Heart left ventricle (tissue), 16 donors: ENCODE data around the gene SMIM23. TPM values are rescaled to one million over a fixed set of nuclear protein-coding genes. Genes with fewer than 3 reads are reported as not detected.

Experiments used
- ATAC-seq, 4 donors: fragments of 200-7000 bp; cut with Tn5 transposase; one replicate each; pipeline ENCODE4 v1.9.1; 2020 to 2022; ENCODE audit warnings: moderate library complexity in 4 of 4, mild to moderate bottlenecking in 3 of 4, moderate number of reproducible peaks in 1 of 4
- DNase-seq, 5 donors: peaks; one replicate each; pipeline ENCODE4 v3.0.0-alpha.2; 2020
- H3K27ac ChIP-seq, 12 donors: fragments of 200-600 bp; sonication (generic) in 4 of 12; one replicate each; pipeline versions ENCODE4 v1.5.0 to v1.8.0; 2016 to 2022; ENCODE audit warnings: mild to moderate bottlenecking in 2 of 12
- H3K27me3 ChIP-seq, 9 donors: fragments of 200-600 bp; sonication (generic) in 2 of 9; one replicate each; pipeline versions ENCODE4 v1.5.1 to v1.8.0; 2016 to 2022; ENCODE audit warnings: mild to moderate bottlenecking in 3 of 9
- H3K36me3 ChIP-seq, 9 donors: fragments of 200-600 bp; sonication (generic) in 2 of 9; one replicate each; pipeline versions ENCODE4 v1.5.0 to v1.8.0; 2018 to 2022; ENCODE audit warnings: mild to moderate bottlenecking in 2 of 9
- H3K4me1 ChIP-seq, 12 donors: fragments of 200-600 bp; sonication (generic) in 4 of 12; one replicate each; pipeline versions ENCODE4 v1.5.0 to v1.8.0; 2016 to 2022; ENCODE audit warnings: mild to moderate bottlenecking in 3 of 12
- H3K4me3 ChIP-seq, 12 donors: fragments of 200-600 bp; sonication (generic) in 4 of 12; one replicate each; pipeline versions ENCODE4 v1.5.0 to v1.8.0; 2017 to 2022; ENCODE audit warnings: mild to moderate bottlenecking in 9 of 12, moderate library complexity in 4 of 12
- H3K9me3 ChIP-seq, 12 donors: fragments of 200-600 bp; sonication (generic) in 4 of 12; one replicate each; pipeline versions ENCODE4 v1.5.0 to v1.8.0; 2016 to 2022; ENCODE audit warnings: mild to moderate bottlenecking in 1 of 12
- POLR2A ChIP-seq, 2 donors: fragments of 450-650 bp; IDR thresholded peaks; one replicate each; pipeline ENCODE4 v1.6.1; 2017; ENCODE audit warnings: antibody characterized with exemption in 2 of 2, mild to moderate bottlenecking in 2 of 2, moderate library complexity in 2 of 2
- WGBS, 4 donors: extraction: QIAGEN DNeasy Blood & Tissue Kit in 2 of 4; methylation state at CpG; one replicate each; pipeline versions ENCODE4 v1.1.5 to v1.1.7; 2013 to 2018; 5-methylcytosine and 5-hydroxymethylcytosine counted together
- intact Hi-C, 10 donors: fragments of 100-400 bp; cut with DNase I; formaldehyde crosslinking; loops; one replicate each; pipeline versions ENCODE4 v1.11.1 to v1.14.2; 2022
- long read RNA-seq, 3 donors: library from polyadenylated mRNA; unstranded; transcript quantifications; one replicate each; pipeline ENCODE4 v2.0.0, GENCODE V29; 2020 to 2021
- polyA plus RNA-seq, 2 donors: library from polyadenylated mRNA; stranded (reverse); fragments of 200-250 nt; gene quantifications; one replicate each; pipeline ENCODE4 v1.2.3, GENCODE V29; 2013
- total RNA-seq, 9 donors: library from RNA; depleted of rRNA in 2 of 9; stranded (reverse); fragments of >200 nt in 2 of 9; fragmentation: NEBNext Ultra II Directional in 3 of 9; extraction: Animal tissue kit (Norgen Biotek cat#: 25700) in 3 of 9; gene quantifications; one replicate each; pipeline versions ENCODE4 v1.1.0 to v1.2.4, GENCODE V29; 2016 to 2023
- TF ChIP-seq, protein P1 (sequence below), 12 donors: fragments of 200-600 bp; sonication (generic) in 4 of 12; IDR thresholded peaks; one replicate each; pipeline versions ENCODE4 v1.5.0 to v1.8.0; 2018 to 2022; ENCODE audit warnings: antibody characterized with exemption in 12 of 12, mild to moderate bottlenecking in 5 of 12
- donor health status: ischemic (EF 13 %, LVEDD 7.1; RV severe dilation, severe dysfunction).
- donor health status: healthy with polysubstance abuse.
- donor health status: DM: no; HTN: yes; CAD: no.
- donor health status: DM: no; HTN: no; CAD: no.
- donor health status: ischemic (EF 25% LVEDD 6.9; RV normal size, moderate dysfunction).
- donor health status: ischemic (EF 25% LVEDD 5.7; RV mildly dilated, moderate dysfunction).
- donor health status: healthy.
- donor health status: DM: yes; HTN: yes; CAD: no.
- donor health status: ischemic (EF 35%, LVEDD 5.7; RV mildly dilated, moderate dysfunction).
- donor health status: nonischemic (EF 11% LVEDD 7.7; RV severe dilation, severe dysfunction).
- donor health status: DM: yes; HTN: yes; CAD: no.
- donor health status: PGD.
- donor health status: ischemic (EF 29% LVEDD 5.4; RV normal size, mild dysfunction).
- donor health status: nonischemic (EF 23%, LVEDD 6.1; RV moderate dilation, normal function).

SMIM23 gene
- not detected for total RNA-seq
- not detected for polyA plus RNA-seq
- long read RNA-seq, donor 1 = 0 reads
- long read RNA-seq, donor 2 = 0 reads
- long read RNA-seq, donor 3 = 0 reads

- Histone ChIP-seq H3K27ac (no peak within 1 kb of the TSS), H3K9me3 (no peaks in the 10 kb centered on the region), H3K36me3 (no peaks in the 10 kb centered on the region), H3K4me1 (no peaks in the 10 kb centered on the region), H3K4me3 (no peak within 1 kb of the TSS), H3K27me3 (peaks cover 0 to 4% (median 0%) of the 10 kb centered on the region in 9 donors)
- no peak for DNase-seq
- ATAC-seq = no peak
- intact Hi-C loops = no loop called here
- TF ChIP-seq, protein P1, sequence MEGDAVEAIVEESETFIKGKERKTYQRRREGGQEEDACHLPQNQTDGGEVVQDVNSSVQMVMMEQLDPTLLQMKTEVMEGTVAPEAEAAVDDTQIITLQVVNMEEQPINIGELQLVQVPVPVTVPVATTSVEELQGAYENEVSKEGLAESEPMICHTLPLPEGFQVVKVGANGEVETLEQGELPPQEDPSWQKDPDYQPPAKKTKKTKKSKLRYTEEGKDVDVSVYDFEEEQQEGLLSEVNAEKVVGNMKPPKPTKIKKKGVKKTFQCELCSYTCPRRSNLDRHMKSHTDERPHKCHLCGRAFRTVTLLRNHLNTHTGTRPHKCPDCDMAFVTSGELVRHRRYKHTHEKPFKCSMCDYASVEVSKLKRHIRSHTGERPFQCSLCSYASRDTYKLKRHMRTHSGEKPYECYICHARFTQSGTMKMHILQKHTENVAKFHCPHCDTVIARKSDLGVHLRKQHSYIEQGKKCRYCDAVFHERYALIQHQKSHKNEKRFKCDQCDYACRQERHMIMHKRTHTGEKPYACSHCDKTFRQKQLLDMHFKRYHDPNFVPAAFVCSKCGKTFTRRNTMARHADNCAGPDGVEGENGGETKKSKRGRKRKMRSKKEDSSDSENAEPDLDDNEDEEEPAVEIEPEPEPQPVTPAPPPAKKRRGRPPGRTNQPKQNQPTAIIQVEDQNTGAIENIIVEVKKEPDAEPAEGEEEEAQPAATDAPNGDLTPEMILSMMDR (IDR thresholded peaks at IDR 0.05) = no peak
- no peak for TF ChIP-seq POLR2A (IDR thresholded peaks at IDR 0.05)
These were observed at the start of gene SMIM23 for GRCh38 chr5:171785517-171785916. Gene SMIM23, plus strand, starts transcription at chr5:171785817. Its CDS starts 55 bp downstream, at chr5:171785872.

DNA sequence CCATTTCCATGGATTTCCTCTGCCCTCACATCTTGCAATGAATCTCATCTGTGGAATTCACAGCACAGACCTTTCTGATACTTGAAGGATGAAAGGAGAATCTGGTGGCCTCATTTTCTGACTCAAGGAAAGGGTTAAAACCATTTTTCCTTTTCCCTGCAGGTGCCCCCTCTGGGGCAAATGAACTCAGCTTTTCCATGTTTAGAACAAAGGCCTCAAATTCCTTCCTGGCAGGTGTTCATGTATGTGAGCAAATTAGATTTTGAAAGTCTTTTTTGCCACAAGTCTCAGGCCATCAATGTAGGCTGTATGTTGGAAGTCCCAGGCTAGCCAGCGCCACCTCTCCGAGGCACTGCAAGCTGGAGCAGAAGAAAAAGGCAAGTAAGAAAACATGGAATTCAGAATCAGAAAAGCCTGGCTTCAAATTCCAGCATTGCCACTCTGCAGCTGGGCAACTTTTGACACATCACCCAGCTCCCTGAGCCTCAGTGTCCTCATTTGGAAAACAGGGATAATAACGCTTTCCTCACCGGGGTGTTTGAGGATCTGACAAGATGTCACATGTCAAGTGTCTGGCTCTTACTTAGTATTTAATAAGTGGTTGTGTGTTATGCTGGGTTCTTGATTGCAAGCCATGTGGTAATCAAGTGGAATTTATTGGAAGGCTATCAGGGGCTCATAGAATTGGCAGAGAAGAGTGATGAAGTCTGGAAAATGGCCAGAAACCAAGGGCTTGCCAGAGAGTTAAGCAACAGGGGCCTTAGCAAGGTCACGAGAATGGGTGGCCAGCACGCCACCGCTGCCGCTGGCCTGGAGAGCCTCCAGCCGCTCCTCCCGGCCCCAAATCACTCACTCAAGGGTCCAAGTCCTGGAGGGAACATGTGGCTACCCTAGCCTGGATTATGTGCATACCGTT, 48.4 kb upstream of the SMIM23 start:
- WGBS, 4 donors = 29 to 36% (median 34%) methylated on average over 11 of the region's 11 CpGs
- TF ChIP-seq, protein P1 (IDR thresholded peaks at IDR 0.05) = peak in 4 of 12 donors; percentile 11 to 40 (median 27)
- no peak for TF ChIP-seq POLR2A (IDR thresholded peaks at IDR 0.05)
- Histone ChIP-seq H3K27ac (peak overlapping the region in 11 of 12 donors; percentile 32 to 86 (median 69)), H3K4me1 (peaks cover 0 to 29% (median 12%) of the 10 kb centered on the region in 12 donors), H3K27me3 (no peaks in the 10 kb centered on the region), H3K9me3 (no peaks in the 10 kb centered on the region), H3K4me3 (peak overlapping the region in 7 of 12 donors; percentile 10 to 48 (median 35)), H3K36me3 (no peaks in the 10 kb centered on the region)
- DNase-seq (peak in 4 of 5 donors; percentile 64 to 81 (median 69)), ATAC-seq (peak; percentile 75 to 87 (median 84))
- intact Hi-C loops = loop anchor here in 7 of 10 donors (1.0 to 10.0 kb wide), 9 partner anchors 27 to 315 kb away; no protein-coding TSS in a partner anchor

- intact Hi-C loops = loop anchor here in 7 of 10 donors (5.0 to 10.0 kb wide), 6 partner anchors 41 to 316 kb away; no protein-coding TSS in a partner anchor
- WGBS, 4 donors = 56 to 63% (median 63%) methylated on average over 8 of the region's 8 CpGs
- DNase-seq (no peak), ATAC-seq (no peak)
- H3K36me3 ChIP-seq = no peaks in the 10 kb centered on the region
- TF ChIP-seq, protein P1 (IDR thresholded peaks at IDR 0.05) = no peak
- no peak for TF ChIP-seq POLR2A (IDR thresholded peaks at IDR 0.05)
- H3K4me1 ChIP-seq = peaks cover 0 to 29% (median 12%) of the 10 kb centered on the region in 12 donors
- no peaks in the 10 kb centered on the region for H3K9me3 ChIP-seq
- H3K27ac ChIP-seq = peak overlapping the region in 10 of 12 donors; percentile 19 to 86 (median 67)
- H3K27me3 ChIP-seq = no peaks in the 10 kb centered on the region
- no peak overlapping the region for H3K4me3 ChIP-seq
These were observed 47.1 kb upstream of the SMIM23 start for GRCh38 chr5:171738501-171738900.

DNA sequence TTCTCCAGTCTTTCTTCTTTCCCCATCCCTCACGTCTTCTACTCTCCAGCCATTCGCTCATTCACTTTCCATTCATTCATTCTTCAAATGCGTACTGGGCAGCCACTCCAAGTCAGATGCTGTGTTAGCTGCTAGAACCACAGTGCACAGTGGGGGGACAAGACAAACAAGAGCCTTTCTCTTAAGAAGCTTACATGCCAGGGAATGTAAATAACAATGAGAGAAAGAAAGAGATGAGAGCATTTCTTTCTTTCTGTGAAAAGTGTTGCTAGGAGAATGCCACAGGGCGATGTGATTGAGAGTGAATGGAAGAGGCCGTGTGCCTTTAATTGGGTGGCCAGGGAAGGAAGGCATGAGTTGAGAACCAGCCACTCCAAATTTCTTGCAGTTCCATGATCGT, 46.3 kb upstream of the SMIM23 start:
- peak overlapping the region in 1 of 12 donors; percentile 86 for H3K27ac ChIP-seq
- TF ChIP-seq, protein P1 (IDR thresholded peaks at IDR 0.05) = no peak
- TF ChIP-seq POLR2A (IDR thresholded peaks at IDR 0.05) = no peak
- intact Hi-C loops = loop anchor here in 7 of 10 donors (5.0 to 10.0 kb wide), 6 partner anchors 42 to 317 kb away; no protein-coding TSS in a partner anchor
- peaks cover 0 to 29% (median 12%) of the 10 kb centered on the region in 12 donors for H3K4me1 ChIP-seq
- no peak overlapping the region for H3K4me3 ChIP-seq
- ATAC-seq (no peak), DNase-seq (no peak)
- no peaks in the 10 kb centered on the region for H3K27me3 ChIP-seq
- 88 to 96% (median 92%) methylated on average over 6 of the region's 6 CpGs for WGBS, 4 donors
- no peaks in the 10 kb centered on the region for H3K36me3 ChIP-seq
- no peaks in the 10 kb centered on the region for H3K9me3 ChIP-seq
